NCI-H2081 treated with DMSO at 0.1 percent for 48 hours (cell line): ENCODE data around the gene SRP72.
"Not testable (repeated sequence)": the region's sequence is repeated elsewhere in the genome, so short reads cannot be mapped to it uniquely, and the experiment has no call there.

Experiments
- DNase-seq: peaks from one replicate; lab custom pipeline; 2025; lab: John Stamatoyannopoulos, UW

The SRP72 gene, protein sequence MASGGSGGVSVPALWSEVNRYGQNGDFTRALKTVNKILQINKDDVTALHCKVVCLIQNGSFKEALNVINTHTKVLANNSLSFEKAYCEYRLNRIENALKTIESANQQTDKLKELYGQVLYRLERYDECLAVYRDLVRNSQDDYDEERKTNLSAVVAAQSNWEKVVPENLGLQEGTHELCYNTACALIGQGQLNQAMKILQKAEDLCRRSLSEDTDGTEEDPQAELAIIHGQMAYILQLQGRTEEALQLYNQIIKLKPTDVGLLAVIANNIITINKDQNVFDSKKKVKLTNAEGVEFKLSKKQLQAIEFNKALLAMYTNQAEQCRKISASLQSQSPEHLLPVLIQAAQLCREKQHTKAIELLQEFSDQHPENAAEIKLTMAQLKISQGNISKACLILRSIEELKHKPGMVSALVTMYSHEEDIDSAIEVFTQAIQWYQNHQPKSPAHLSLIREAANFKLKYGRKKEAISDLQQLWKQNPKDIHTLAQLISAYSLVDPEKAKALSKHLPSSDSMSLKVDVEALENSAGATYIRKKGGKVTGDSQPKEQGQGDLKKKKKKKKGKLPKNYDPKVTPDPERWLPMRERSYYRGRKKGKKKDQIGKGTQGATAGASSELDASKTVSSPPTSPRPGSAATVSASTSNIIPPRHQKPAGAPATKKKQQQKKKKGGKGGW

DNA sequence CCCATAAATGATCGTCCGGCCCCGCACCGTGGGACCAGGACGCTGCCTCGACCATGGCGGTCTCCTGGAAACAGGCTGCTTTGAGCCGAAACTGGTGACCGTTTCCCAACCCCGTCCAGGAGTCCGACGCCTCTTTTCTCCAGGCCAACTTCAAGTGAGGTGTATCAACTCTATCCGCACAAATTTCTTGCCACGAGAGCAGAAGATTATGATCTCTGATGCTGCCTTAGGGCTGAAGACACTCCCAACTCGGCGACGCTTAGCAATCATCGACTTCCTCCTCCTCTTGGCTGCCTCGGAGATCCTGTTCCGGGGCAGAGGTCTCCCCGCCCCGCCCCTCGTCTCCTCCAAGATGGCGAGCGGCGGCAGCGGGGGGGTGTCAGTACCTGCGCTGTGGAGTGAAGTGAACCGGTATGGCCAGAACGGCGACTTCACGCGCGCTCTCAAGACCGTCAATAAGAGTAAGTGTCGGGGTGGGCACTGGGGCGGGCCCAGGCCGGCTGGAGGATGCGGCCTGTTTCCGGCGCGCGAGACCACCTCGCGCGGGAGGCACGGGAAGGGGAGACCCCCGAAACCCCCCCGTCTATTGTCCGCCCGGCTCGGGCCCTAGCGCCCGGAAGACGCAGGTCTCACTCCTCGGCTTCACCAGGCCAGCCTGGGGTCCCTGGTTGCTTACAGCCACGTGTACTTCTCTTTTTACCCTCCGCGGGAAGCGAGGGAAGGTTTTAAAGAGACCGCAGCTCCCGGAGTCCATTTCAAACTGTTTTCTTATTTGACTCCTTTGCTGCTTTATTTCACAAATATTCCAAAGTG, at the start of gene SRP72:
TSS of gene SRP72 (plus strand) at position 334 of the 813 bp plus-strand sequence. CDS start at position 353, 19 bp downstream.
- no peak for DNase-seq

DNA sequence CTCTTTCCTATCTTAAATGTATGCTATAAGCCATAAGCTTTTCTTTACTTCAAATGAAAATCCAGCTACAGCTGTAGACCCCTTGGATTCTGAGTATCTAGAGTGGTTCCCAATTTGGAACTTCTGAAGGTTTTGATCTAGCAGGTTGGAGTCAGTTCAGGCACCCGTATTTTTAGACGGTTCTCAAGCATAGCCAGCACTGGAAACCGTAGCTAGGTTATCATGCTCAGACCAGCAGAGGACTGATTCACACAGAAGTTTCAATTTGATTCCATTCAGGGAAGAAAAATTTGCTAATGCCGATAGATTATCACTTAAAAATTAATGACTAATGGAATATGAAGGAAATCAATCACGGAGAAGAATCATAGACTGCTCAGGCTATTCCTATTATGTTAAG, 43.2 kb upstream of the SRP72 start:
- no peak for DNase-seq

DNA sequence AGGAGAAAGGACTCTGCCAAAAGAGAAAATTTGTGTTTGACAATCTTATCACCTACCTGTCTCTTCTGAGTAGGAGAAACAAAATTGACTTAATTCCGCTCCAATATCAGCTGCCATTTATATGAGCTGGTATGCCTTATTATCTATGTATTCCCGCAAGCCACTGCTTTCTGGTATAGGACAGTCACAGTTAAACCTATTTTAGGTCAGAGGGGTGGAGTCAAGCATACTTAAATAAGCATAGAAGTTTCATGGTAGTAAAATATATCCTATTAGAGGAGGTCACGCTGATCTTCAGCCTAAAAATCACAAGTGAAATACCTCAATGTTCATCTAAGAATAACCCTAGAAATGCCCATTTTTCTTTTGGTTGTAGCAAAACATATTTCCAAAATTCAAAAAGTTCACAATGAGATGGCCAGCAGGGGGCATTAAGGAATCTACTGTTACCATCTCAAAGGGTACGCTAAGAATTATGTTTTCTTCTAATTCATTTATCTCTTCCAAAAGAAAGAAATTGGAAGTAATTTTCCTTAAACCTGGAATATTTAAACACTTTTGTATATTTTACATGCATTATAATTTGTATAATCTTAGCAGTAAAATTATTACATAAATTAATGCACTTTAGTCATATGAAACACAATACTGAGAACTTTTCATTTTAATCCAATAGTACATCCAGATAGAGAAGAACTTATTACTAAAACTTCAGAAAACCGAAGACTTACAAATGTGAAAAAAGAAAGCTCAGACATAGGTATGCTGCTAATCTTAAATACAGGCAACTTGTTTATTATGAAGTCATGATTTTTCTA, 42.5 kb upstream of the SRP72 start:
- no peak for DNase-seq

DNA sequence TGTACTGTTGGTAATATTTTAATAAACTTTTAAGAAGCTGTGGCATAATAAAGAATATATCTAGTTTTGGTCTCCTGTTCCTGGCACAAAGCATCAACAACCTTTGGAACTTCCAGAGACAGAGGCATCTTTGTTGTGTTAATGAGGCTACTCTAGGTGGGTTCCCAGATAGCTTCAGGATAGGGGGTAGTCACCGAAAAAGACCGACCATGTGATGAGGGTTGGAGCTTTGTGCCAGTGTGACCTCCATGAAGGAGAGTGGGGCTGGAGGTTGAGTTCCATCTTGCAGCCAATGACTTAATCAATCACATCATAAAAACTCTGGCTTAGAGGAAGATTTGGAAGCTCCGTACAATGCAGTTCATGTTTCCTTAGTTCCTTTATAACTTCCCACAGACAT, 41.9 kb upstream of the SRP72 start:
- DNase-seq: no peak

DNA sequence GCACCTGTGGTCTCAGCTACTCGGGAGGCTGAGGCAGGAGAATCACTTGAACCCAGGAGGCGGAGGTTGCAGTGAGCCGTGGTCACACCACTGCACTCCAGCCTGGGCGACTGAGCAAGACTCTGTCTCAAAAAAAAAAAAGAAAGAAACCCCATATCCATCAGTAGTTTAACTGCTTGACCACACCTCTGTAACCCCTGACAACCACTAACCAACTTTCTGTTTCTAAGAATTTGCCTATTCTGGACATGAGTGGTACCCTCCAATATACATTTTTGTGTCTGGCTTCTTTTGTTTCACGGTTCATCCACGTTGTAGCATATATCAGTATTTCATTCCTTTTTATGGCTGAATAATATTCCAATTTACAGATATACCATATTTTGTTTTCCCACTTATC, 41.1 kb upstream of the SRP72 start:
- no peak for DNase-seq

DNA sequence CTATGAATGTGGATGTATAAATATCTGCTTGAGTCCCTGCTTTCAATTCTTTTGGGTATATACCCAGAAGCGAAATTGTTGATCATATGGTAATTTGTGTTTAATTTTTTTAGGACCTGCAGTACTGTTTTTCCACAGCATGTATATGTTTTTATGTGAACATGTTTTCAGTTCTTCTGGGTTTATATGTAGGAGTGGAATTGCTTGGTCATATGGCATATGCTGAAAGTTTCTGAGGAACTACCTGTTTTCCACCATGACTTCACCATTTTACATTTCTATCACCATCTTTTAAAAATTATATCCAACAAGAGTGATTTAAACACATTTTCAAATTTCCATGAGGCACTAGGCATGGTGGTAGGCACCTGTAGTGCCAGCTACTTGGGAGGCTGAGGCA, 40.2 kb upstream of the SRP72 start:
- DNase-seq: no peak

DNA sequence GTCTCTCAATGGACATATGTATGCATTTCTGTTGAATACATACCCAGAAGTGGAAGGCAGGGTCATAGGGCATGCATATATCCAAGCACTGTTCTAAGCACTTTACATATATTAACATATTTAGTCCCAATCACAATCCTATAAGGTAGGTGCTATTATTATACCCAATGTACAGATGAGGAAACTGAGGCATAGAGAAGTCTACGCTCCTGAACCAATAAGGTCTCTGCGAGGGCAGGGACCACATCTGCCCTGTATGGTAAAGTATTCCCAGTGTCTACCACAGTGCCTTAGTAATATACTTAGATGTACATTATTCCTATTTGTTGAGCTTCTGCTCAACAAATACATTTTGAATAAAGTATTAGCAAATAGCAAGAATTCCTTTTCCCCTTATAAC, 37.2 kb upstream of the SRP72 start:
- DNase-seq: no peak

DNA sequence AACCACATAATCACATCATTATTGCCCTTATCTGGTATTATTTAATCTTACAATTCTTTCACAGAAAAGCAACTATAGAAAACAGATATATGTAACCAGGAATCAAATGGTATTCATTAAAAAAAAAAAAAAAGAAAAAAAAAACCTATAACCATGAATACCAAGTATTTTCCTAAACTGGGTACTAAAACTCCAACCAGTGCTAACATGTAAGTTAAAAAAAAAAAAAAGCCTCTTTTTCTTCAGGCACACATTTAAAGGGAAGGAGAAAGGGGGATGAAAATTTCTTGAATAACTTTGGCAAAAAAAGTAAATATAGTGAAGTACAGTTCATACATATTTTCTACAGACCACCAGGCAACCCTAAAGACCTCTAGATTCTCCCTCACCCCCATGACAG, 34.1 kb upstream of the SRP72 start:
- no peak for DNase-seq

DNA sequence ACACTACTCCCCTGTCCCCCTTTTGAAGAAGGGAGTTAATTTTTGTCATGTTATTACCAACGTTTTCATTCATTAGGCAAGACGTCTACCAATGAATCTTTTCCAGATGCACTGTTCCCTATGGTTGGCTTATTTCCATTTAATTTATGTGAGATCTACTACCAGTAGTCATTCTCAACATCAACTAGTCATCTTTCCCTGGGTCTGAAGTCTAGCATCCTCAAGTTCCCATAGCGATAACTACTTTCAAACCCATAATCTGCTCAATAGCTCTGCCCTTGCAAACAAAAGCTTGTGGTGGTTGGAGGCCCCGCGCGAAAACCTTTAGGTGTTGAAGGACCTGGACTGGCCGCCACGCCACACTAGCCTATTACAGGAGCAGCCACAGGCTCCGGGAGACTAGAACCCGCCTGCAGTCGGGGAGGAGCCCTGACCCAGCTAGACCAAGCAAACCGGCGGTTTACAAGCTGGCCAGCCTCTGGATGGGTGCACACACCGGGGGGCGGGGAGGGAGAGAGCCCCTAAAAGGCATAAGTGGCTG, 32.7 kb upstream of the SRP72 start:
- peak; percentile 2 for DNase-seq

DNA sequence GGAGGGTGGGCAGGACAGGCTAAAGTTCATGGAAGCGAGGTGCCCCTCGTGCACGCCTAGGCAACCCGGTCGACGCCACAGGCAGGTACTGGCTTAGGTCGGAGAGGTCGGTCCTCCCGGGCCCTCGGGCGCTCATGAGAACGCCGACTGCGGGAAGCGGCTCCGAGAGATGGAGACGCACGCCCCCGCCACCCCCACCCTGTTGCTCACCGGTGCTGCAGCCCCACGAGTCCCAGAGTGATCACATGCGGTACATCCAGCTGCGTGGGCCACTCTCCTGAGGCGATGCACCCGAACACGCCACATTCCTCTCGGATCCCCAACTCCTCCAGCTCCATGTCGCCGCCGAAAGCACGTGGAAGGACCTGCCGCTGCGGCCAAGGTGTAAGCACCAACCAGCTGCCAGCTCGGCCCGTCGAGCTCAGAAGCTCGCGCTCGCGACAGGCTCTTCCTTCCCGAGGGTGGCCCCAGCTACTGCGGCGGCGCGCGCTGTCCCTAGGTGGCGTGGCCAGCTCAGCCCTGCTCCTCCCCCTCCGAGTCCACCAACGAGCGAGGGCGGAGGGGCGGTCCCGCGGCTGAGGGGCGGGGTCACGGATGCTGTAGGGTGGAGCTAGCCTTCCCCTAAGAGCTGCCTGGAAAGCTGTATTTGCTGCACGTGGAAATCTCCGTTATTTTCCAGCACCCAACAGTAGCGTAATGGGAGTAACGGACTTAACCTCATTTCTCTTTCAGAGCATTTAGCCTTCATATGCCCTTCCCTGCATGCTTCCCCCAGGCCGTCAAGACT, 32.1 kb upstream of the SRP72 start, which contains the start of gene PPAT:
TSS of gene PPAT (minus strand) at position 476 of the 787 bp plus-strand sequence. CDS start at position 338, 138 bp downstream.
- DNase-seq: peak; percentile 88

DNA sequence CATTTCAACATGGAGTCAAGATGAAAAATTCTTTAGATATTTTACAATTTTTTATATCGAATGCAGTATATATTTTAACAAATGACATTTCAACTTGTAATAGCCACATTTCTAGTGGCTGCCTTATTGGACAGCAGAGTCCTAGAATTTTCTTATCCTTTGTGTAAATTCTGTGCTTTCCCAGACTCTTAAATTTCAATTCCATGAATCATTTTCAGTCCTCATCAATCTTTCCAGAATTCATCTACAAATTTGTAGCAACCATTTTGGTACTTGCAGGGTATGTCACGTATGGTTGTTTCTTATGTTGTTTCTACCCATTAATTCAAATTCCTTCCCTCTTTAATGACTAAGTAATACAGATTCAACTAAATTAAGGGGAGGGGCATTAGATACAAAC, 28.7 kb upstream of the SRP72 start:
- DNase-seq: no peak

DNA sequence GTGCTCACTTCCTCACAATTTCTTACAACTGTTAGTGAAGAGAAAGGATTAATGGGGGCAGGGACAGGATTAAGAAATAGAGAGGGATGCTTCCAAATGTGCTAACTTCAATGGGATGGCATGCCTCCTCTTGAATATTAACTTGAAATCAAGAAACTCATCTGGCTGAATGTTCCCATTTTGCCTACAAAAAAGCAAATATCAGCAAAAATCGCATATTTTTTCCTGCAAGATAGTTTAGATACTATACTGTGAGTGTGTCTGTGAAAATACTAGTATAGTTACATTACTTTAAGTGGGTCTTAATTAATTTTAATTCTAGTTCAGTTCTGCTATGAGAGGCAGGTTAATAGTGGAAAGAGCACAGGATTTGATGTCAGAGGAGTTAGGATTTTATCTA, 26.4 kb upstream of the SRP72 start:
- DNase-seq: no peak

DNA sequence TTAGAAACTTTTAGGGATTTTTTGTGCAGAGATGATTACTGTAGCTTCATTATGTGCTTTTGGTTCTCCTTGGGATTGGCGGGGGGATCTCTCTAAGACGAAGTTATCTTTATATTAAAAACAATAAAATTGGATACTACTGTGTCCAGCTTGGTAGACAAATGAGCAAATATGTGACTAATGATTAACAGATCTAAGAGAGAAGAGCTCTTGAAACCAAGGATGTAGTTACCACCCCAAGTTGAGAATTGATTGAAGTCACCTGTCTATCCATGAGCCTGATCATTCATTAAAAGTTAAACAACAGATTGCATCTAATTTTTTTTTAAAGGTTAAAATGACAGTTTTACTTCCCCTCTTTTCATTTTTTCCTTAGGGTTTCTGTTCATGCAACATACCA, 22.7 kb upstream of the SRP72 start:
- no peak for DNase-seq

DNA sequence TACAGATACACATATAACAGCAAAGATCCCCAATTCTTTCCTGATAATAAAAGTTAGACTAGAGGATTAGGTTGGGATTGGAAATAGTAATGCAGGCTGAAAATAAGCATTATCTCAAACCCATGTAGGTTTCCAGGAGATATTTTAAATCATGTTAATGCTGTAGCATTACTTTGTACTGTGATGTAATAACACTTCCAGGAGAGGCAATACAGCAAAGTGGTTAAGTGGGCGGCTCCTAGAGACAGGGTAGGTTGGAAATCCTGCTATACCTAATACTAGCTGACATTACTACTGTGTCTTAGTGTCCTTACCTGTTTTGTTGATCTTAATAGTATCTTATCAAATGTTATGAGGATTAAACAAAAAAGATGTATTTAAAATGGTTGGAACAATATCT, 21.7 kb upstream of the SRP72 start:
- no peak for DNase-seq

DNA sequence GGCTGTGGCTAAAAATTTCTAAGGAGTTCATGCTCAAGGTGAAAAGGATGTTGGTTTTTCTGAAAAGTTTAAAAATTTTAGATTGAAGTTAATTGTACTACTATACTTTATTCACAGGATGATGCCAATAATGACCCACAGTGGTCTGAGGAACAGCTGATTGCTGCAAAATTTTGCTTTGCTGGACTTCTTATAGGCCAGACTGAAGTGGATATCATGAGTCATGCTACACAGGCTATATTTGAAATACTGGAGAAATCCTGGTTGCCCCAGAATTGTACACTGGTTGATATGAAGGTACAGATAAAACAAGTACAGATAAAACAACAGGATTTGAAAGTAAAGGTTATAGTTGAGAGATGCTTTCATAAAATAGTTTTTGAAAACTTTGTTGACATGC, 19.1 kb upstream of the SRP72 start:
- no peak for DNase-seq

DNA sequence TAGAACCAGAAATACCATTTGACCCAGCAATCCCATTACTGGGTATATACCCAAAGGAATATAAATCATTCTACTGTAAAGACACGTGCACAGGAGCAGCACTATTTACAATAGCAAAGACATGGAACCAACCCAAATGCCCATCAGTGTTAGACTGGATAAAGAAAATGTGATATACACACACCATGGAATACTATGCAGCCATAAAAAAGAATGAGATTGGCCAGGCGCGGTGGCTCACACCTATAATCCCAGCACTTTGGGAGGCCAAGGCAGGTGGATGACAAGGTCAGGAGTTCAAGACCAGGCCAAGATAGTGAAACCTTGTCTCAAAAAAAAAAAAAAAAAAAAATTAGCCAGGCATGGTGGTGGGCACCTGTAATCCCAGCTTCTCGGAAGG, 17.9 kb upstream of the SRP72 start:
- DNase-seq: not testable (repeated sequence)

DNA sequence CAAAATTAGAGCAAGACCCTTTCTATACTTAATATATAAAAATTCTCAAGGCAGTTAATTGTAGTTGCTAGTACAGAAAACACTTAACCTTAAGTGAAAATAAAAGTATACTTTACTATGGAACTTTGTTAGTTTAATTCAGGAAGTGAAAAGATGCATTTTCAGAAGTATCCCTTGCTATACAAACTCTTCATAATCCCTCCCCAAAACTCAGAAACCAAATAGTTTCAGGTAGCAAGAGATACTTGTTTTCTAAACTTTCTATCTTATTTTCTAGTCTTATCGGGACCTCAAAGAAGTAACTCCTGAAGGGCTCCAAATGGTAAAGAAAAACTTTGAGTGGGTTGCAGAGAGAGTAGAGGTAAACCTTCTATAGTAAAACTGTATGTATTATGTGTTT, 17.1 kb upstream of the SRP72 start:
- no peak for DNase-seq

DNA sequence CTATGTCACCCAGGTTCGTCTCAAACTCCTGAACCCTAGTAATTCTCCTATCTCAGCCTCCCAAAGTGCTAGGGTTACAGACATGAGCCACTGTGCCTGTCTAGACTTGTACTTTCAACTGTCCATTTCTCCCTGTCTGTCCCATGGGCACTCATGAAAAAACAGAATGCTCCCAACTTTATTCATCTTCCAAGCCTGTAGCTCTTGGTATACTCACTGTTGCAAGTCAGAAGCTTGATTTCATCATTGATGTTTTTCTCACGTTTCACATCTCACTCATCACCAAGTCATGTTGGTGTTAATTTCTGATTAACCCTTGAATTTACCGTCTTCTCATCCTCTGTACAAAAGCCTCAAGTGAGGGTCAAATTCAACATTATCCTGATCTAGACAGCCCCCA, 7.3 kb upstream of the SRP72 start:
- no peak for DNase-seq

DNA sequence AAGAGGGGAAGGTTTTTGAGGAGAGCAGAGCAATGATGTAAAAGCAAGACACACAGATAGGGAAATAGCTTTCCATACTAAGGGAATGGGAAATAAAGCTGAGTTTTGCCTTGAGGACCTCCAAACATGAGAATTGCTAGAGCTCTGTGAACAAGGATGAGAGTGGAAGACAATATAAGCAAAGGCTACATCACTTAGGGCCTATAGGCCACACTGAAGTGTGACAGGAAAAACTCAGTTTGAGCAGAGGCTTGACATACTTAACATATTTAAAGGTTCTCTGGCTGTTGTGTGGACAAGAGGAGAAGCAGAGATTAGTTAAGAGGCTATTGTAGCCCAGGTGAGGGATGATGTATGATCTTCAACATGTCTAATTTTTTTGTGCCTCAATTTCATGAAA, 5.3 kb upstream of the SRP72 start:
- DNase-seq: no peak

DNA sequence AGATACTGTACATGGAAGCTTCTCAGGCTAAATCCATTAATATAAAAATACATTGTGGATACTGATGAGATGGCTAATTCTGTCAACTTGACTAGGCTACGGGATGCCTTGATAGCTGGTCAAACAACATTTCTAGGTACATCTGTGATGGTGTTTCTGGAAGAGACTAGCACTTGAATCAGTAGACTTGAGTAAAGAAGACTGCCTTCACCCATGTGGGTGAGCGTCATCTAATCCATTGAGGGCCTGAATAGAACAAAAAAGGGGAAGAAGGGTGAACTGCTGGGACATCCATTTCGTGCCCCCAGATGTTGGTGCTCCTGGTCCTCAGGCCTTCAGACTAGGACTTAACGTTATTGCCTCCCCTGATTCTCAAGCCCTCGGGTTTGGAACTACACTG, 3.7 kb upstream of the SRP72 start:
- DNase-seq: no peak

DNA sequence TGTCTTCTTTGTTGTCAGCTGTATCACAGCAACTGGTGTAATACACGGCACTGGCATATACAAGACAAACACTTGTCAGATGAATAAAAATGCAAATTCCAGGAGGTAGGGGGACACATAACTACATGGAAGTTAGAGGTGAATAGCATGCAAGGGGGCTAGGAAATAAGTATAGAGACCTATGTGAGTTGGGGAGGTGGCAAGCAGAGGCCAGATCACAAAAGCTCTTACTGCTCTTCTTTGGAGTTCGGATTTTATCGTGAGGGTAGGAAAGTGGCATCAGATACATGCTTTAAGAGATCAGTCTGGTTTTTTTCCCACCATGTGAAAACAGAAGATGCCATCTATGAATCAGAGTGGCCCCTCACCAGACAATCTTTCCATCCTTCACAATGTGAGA, 2.8 kb upstream of the SRP72 start:
- no peak for DNase-seq
